ENCODE measurements around the gene ZNF846. TPM values are rescaled to one million over a fixed set of nuclear protein-coding genes. Genes with fewer than 3 reads are reported as not detected.
A peak's percentile ranks its signal among the peaks of the same experiment; 100 is the strongest.

ZNF846 gene
- total and polyA plus RNA-seq, 2 experiments from 2014 or later = 6.0 to 14.8 TPM

GRCh38 chr19:9751446-9751845 is 17.1 kb downstream of the ZNF846 start:
- TF ChIP-seq EZH2 (IDR thresholded peaks at IDR 0.05; ENCODE audit: low read depth, unreplicated experiment) (no peak), JUNB (IDR thresholded peaks at IDR 0.05; ENCODE audit: unreplicated experiment) (no peak), ETS1 (IDR thresholded peaks at IDR 0.05) (no peak), CREB1 (CRISPR knock-in tag; IDR thresholded peaks at IDR 0.05; ENCODE audit: low read depth) (no peak), ZNF331 (CRISPR knock-in tag; IDR thresholded peaks at IDR 0.05; ENCODE audit: low read depth) (no peak)
- H3K36me3 Mint-ChIP-seq (ENCODE audit: low read depth) = peaks cover 36% of the 10 kb centered on the region
- no peak for ATAC-seq

GRCh38 chr19:9741476-9742171 is 26.9 kb downstream of the ZNF846 start:
- ATAC-seq = no peak
- peaks cover 3% of the 10 kb centered on the region for H3K27me3 Mint-ChIP-seq (ENCODE audit: insufficient read depth, low read depth, poor library complexity)
- H3K4me1 Mint-ChIP-seq = no peaks in the 10 kb centered on the region
- Histone ChIP-seq H3K9me2 (ENCODE audit: insufficient read depth) (no peaks in the 10 kb centered on the region), H2AFZ (no peak overlapping the region), H3K4me3 (no peak overlapping the region), H3K27ac (ENCODE audit: low read depth) (no peak overlapping the region), H3F3A (replicated peaks; ENCODE audit: low read depth) (no peaks in the 10 kb centered on the region), H4K20me1 (replicated peaks; ENCODE audit: insufficient read depth) (no peaks in the 10 kb centered on the region), H3K4me2 (no peak overlapping the region), H3K79me2 (replicated peaks; ENCODE audit: insufficient read depth) (no peaks in the 10 kb centered on the region), H3K36me3 (ENCODE audit: insufficient read depth) (no peaks in the 10 kb centered on the region), H3K4me1 (ENCODE audit: insufficient read depth) (no peaks in the 10 kb centered on the region), H3K27me3 (ENCODE audit: insufficient read depth) (no peaks in the 10 kb centered on the region)
- no peak overlapping the region for H3K4me3 Mint-ChIP-seq
- peaks cover 3% of the 10 kb centered on the region; the same call in 1 of the 3 replicates for H3K36me3 Mint-ChIP-seq (ENCODE audit: low read depth)
- no peak for DNase-seq (ENCODE audit: low spot score)
- no peak overlapping the region for H3K27ac Mint-ChIP-seq
- peaks cover 4% of the 10 kb centered on the region; the same call in 1 of the 3 replicates for H3K9me3 Mint-ChIP-seq
- TF ChIP-seq ETS1 (IDR thresholded peaks at IDR 0.05) (no peak), CREB1 (CRISPR knock-in tag; IDR thresholded peaks at IDR 0.05; ENCODE audit: low read depth) (no peak), NANOG (IDR thresholded peaks at IDR 0.05; ENCODE audit: borderline replicate concordance) (no peak), EZH2phosphoT487 (IDR thresholded peaks at IDR 0.05; ENCODE audit: unreplicated experiment) (no peak), JUNB (IDR thresholded peaks at IDR 0.05; ENCODE audit: unreplicated experiment) (no peak), ZNF462 (CRISPR knock-in tag; IDR thresholded peaks at IDR 0.05) (no peak), POLR2AphosphoS5 (IDR thresholded peaks at IDR 0.05; ENCODE audit: low read depth) (no peak), EZH2 (IDR thresholded peaks at IDR 0.05; ENCODE audit: low read depth, unreplicated experiment) (no peak)

More at GRCh38 chr19:9751446-9751845, 17.1 kb downstream of the ZNF846 start:
- no peak overlapping the region for H3K4me3 ChIP-seq
- no peaks in the 10 kb centered on the region for H3K79me2 ChIP-seq (replicated peaks; ENCODE audit: insufficient read depth)
- H2AFZ ChIP-seq = no peak overlapping the region
- no peaks in the 10 kb centered on the region for H3K27me3 ChIP-seq (ENCODE audit: insufficient read depth)
- H3F3A ChIP-seq (replicated peaks; ENCODE audit: low read depth) = no peaks in the 10 kb centered on the region
- H3K9me3 Mint-ChIP-seq = peaks cover 32% of the 10 kb centered on the region
- no peaks in the 10 kb centered on the region for H3K4me1 ChIP-seq (ENCODE audit: insufficient read depth)
- no peak overlapping the region for H3K4me3 Mint-ChIP-seq
- peak; percentile 39 for DNase-seq (ENCODE audit: low spot score)
- no peaks in the 10 kb centered on the region for H3K4me1 Mint-ChIP-seq
- no peaks in the 10 kb centered on the region for H4K20me1 ChIP-seq (replicated peaks; ENCODE audit: insufficient read depth)
- H3K27ac Mint-ChIP-seq = no peak overlapping the region
- H3K27me3 Mint-ChIP-seq (ENCODE audit: insufficient read depth, low read depth, poor library complexity) = peaks cover 7% of the 10 kb centered on the region
- peaks cover 2% of the 10 kb centered on the region for H3K36me3 ChIP-seq (ENCODE audit: insufficient read depth)
- no peak overlapping the region for H3K27ac ChIP-seq (ENCODE audit: low read depth)
- no peak overlapping the region for H3K4me2 ChIP-seq
- H3K9me2 ChIP-seq (ENCODE audit: insufficient read depth) = no peaks in the 10 kb centered on the region
